HG02973 (cell line): ENCODE measurements around the gene SETX.
"Not testable (repeated sequence)": the region's sequence is repeated elsewhere in the genome, so short reads cannot be mapped to it uniquely, and the experiment has no call there.

Source experiments
- ATAC-seq: cut with Tn5 transposase; IDR thresholded peaks from one replicate; pipeline ENCODE4 v1.9.1; 2021; ENCODE audit warnings: moderate library complexity; ENCODE audit not compliant: unreplicated experiment

SETX gene, protein sequence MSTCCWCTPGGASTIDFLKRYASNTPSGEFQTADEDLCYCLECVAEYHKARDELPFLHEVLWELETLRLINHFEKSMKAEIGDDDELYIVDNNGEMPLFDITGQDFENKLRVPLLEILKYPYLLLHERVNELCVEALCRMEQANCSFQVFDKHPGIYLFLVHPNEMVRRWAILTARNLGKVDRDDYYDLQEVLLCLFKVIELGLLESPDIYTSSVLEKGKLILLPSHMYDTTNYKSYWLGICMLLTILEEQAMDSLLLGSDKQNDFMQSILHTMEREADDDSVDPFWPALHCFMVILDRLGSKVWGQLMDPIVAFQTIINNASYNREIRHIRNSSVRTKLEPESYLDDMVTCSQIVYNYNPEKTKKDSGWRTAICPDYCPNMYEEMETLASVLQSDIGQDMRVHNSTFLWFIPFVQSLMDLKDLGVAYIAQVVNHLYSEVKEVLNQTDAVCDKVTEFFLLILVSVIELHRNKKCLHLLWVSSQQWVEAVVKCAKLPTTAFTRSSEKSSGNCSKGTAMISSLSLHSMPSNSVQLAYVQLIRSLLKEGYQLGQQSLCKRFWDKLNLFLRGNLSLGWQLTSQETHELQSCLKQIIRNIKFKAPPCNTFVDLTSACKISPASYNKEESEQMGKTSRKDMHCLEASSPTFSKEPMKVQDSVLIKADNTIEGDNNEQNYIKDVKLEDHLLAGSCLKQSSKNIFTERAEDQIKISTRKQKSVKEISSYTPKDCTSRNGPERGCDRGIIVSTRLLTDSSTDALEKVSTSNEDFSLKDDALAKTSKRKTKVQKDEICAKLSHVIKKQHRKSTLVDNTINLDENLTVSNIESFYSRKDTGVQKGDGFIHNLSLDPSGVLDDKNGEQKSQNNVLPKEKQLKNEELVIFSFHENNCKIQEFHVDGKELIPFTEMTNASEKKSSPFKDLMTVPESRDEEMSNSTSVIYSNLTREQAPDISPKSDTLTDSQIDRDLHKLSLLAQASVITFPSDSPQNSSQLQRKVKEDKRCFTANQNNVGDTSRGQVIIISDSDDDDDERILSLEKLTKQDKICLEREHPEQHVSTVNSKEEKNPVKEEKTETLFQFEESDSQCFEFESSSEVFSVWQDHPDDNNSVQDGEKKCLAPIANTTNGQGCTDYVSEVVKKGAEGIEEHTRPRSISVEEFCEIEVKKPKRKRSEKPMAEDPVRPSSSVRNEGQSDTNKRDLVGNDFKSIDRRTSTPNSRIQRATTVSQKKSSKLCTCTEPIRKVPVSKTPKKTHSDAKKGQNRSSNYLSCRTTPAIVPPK (N-terminal part only)

DNA sequence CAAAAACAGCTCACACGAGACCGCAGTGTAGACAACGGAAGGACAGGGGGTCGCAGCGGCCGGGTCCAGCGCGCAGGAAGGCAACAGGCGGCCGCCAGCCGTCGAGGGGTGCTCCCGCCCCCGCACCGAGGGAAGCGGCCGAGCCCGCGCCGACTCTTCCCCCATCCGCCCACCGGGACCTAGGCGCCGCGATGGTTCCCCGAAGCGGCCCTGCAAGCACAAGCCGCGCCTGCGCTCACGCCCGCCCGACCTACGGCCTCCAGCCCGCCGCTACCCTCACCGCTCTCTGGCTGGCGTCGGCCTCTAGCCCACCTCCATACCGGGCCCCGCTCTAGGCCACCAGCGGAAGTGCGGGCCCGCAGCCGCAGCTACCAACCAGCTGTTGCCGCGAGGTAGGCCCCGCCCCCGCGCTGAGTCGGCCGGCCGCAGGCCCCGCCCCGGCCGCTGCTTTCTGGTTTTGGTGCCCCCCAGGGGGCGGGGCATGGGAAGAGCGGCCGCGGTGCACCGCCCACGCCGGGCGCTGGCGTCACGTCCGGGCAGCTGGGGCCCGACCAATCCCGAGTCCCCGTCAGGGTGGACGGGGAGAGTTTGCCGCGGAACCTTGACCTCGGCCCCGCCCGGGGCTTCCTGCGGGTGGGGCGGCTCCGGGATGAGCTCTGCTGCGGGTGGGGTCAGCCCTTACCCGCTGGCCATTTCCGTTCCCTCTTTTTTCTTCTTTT, at the start of gene SETX:
TSS of gene SETX (minus strand) at position 350 of the 719 bp plus-strand sequence. CDS start 5,558 bp downstream, outside the sequence.
- ATAC-seq, result peak; percentile 76

DNA sequence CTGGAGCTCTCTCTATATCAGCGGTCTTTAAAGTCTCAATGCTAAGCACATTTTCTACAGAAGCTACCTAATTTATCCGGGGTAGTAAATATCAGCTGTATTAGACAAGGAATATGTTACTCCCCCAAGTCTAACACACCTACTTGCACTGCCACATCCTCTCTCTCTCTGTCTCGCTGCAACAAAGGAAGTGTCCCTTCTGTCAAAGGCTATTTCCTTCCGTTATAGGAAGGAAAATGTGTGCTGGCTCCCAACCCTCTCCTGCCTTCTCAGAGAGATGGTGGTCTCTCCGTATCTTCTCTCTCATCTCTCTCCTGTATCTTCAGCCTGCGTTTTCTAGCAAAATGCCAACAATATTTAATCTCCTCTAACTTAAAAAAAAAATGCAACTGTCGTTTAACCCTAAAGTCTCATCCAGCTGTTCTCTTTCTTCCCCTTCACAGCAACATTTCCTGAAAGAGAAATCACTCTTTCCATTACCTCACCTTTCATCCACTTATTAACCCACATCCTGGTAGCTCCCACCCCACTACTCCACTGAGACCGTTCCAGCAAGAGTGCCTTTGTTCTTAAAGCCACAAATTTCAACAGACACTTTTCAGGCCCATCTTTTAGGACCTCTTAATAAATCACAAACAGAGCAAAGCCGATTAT, 49.6 kb upstream of the SETX start:
- ATAC-seq, result no peak

DNA sequence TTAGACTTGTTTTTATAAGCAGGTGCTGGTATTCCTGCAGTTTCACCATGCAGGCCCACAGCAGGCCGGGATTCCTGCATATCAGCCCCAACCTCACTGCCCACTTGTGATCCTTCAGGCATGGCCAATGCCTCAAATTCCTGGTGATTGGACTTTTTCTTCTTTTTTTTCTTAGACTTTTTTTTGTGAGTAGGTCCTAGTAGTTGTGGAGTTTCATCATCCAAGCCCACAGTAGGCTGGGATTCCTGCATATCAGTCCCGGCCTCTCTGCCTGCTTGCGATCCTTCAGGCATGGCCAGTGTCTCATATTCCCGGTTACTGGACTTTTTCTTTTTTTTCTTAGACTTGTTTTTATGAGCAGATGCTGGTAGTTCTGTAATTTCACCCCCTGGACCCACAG, 47.0 kb upstream of the SETX start:
- no peak for ATAC-seq

DNA sequence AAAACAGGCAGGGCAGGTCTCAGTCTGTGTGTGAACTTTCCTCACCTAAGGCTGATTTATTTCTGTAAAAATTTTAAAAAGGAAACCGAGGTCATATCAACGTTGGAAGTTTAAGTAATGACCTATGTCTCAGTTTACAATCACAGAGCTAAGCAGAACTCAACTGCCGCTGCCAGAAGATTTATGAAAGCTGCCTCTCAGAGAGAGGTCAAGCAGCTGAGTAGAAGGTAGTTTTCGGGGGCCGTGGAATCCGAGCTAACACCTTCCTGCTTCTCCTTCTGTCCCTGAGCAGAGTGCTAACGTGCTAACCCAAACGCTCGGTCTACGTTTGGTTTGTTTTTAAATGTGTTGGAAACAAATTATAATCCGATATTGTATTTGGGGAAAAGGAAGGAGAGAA, 40.8 kb upstream of the SETX start:
- ATAC-seq, result no peak

DNA sequence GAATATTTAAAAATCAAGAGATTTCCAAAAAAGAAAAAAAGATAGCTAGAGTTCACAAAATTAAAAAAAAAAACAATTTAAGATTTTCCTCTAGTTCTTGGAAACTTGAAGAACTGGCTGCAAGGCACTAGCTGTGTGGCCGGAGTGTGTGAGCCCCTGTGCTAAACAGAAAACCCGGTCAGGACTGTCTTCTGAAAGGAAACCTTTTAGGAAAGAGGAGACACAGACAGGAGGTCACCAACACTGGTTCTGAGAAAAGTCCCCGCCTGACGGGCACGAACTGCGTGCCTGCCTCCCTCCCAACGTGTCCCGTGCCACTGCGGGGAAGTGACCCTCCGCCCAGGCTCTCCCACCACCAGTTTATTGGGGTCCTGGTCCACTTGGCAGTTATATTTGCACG, 36.7 kb upstream of the SETX start:
- ATAC-seq, result no peak

DNA sequence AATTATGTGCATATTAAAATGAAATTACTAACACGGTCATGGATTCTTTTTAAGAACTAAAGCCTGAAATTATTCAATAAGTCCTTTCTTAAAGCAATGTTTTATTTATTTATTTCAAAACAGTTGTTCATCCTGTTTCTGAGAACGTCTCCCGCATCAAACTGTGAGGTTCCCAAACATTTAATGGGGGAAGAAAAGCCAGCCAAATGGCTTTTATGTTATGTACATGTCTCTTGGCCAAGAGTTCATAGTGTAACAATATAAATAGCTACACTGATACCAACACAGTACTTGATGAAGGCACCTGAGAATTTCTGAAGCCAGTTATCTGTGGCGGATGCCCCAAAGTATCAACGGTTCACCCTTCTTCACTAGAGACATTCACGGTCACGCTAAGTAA, 36.2 kb upstream of the SETX start:
- ATAC-seq, result no peak

DNA sequence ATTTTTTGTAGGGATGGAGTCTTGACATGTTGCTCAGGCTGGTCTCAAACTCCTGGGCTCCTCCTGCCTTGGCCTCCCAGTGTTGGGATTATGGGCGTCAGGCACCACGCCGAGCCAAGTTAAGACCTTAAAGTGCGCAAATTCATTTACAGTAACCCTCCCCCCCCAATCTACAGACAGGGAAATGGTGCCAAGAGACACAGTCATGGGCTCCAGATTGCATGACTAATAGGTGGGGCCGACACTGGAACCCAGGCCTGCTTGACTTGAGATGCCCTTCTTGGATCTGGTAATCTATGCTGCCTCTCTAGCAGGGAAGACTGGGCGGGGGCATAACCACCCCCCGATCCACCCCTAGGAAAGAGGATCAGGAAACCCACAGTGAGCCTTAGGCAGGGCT, 32.3 kb upstream of the SETX start:
- ATAC-seq, result no peak

DNA sequence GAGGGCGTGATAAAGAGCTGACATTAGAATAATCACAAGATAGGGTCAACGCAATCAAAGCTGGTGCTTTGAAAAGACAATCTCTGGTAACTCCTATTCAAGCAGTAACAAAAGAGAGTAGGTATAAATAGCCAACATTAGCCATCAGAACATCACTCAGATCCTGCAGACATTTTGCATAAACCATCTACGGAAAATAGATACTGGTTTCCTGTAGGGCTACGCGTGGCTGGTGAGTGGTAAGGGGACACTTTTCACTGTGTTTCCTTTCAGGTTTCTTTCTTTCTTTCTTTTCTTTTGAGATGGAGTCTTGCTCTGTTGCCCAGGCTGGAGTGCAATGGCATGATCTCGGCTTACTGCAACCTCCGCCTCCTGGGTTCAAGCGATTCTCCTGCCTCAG, 29.6 kb upstream of the SETX start:
- ATAC-seq, result no peak

DNA sequence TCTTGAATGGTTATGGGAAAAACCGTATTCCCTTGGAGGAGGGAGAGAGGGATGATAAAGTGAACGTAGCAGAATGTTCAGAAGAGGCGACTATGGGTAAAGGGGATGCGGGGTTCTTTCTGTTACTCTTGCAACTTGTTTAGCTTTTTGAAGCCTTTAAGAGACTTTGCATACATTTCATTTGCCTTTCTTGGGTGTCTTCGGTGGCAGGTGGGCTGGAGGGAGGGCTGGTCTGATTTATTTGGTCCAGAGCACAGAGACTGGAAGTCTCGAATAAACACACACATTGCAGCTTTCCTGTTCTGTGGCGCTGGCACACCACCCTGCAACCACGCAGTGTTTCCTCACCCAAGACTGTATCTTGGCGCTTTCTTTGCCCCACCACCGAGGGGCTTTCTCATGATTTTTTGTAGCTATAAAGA, 28.7 kb upstream of the SETX start:
- no peak for ATAC-seq

DNA sequence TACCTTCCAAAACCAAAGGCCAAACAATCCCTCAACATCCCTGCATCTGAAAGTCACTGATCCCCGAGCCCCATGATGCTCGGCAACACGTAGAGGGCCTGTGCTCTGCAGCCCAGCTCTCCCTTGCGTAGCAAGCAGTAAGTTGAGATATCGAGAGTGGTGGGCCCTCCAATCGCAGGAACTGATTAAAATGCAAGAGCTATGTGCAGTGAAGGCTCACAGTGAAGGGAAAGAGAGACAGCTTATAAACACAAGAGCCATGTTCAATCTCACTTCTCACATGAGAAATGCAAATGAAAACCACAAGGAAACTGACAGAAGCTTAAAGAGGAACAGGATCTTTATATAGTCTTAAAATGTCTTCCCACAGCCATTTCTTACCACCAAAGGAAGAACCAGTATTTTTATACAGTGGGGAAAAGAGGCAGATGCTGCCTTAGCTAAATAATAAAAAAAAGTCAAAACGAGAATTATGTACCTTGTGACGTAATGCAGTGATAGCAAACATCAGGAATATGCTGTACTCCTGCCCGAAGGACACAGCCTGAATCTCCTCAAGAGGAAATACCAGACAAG, 27.3 kb upstream of the SETX start:
- peak; percentile 71 for ATAC-seq

DNA sequence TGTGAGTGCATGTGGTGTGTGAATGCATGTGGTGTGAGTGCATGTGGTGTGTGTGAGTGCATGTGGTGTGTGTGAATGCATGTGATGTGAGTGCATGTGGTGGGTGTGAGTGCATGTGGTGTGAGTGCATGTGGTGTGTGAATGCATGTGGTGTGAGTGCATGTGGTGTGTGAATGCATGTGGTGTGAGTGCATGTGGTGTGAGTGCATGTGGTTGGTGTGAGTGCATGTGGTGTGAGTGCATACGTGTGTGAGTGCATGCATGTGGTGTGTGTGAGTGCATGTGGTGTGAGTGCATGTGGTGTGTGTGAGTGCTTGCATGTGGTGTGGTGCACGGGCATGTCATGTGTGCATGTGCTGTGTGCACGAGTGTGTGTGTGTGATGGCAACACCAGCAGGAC, 23.6 kb upstream of the SETX start:
- ATAC-seq, result not testable (repeated sequence)

DNA sequence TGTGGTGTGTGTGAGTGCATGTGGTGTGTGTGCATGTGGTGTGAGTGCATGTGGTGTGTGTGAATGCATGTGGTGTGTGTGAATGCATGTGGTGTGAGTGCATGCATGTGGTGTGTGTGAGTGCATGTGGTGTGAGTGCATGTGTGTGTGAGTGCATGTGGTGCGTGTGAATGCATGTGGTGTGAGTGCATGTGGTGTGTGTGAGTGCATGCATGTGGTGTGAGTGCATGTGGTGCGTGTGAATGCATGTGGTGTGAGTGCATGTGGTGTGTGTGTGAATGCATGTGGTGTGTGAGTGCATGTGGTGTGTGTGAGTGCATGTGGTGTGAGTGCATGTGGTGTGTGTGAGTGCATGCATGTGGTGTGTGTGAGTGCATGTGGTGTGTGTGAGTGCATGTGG, 23.0 kb upstream of the SETX start:
- ATAC-seq, result not testable (repeated sequence)

DNA sequence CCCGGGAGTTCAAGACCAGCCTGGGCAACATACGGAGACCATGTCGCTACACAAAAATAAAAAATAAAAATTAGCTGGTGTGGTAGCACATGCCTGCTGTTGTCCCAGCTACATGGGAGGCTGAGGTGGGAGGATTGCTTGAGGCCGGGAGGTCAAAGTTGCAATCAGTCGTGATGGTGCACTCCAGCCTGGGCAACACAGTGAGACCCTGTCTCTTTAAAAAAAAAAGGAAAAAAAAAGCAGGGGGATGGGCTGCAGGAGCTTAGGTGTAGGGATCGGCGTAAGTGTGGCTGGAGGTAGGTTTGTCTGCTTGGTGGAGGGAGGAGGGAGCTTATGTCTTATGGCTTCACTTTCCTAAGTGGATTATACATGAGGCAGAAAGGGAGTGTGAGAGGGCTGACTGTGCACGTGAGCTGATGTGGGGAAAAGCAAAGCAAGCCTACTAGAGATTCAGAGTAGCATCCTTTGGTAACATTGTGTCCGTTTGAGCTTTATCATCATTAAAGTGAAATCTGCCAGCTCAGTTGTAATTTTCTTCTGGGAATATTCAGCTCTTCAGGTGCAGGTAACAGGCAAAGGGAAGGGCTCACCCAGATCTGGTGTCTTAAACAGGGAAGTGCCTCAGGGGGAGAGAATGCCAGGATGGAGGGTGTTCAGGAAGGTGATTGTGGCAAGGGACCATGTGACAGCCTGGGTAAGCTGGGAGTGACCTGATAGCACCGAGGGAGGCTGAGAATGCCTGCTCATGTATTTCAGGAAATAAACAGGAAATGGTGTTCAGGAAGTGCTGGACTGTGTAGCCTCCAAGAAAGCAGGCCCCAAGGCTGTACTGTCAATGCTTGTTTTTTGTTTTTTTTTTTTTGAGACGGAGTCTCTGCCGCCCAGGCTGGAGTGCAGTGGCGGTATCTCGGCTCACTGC, 17.6 kb upstream of the SETX start:
- no peak for ATAC-seq

DNA sequence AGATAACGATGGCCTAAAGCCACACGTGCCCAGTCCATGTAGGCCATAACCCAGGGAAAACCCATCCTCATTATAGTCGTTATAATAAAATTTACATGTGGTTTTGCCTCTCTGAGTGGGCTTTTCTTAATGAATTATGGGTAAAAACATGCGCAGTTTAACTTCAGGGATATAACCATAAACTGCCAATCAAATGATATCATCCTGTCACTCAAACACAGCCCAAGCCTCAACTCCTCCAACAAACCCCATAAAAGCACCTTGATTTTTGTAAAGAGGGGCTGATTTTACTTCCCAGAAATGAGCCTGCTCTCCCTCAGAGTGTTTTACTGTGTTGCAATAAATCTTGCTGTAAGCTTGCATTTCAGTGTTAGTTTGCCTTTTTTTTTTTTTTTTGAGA, 15.8 kb upstream of the SETX start:
- ATAC-seq, result no peak

DNA sequence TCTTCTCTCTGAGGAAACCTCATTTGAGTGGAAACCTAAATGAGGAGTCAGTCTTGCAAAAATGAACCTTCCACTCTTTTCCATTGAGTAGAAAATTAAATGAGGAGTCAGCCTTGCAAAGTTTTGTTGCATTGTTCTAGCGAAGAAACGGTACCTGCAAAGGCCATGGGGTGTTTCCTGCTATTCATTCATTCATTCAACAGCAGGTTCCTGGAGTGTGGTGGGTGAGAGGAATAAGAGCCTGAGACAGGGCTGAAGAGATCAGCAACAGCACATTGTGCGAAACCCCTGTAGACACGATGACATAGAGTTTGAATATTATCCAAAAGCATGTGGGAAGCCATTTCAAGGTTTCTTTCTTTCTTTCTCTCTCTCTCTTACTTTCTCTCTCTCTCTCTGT, 14.6 kb upstream of the SETX start:
- ATAC-seq, result no peak

DNA sequence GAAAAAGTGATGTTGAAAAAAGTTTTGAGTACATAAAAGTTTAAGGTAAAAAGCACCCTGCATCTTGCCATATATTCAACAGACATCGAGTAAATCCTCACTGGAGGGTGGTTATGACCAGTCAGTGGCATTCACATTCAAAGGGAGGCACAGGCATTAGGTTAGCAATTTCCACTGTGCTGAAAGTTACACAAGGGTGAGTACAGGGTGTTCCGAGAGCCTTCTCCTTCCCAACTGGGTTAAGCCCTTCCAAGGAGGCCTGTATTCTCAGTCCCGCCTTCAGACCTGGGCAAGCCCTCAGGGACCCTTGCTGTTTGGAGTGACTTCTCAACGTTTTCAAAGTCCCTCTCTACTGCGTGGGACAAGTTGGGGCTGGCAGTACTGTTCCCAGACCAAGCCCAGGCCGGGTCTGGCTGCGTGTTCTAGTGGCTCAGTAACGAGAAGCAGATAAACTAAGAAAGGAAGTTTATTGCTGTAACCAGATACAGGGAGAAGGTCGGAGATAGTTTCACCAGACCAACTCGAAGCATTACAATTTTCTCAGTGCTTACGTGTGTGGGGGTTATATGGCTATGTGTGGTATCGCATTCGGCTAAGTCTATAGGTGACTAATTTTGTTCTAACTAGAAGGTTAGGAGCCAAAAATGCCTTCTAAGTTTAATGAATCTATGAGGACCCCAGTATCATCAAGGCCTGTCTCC, 13.0 kb upstream of the SETX start:
- no peak for ATAC-seq

DNA sequence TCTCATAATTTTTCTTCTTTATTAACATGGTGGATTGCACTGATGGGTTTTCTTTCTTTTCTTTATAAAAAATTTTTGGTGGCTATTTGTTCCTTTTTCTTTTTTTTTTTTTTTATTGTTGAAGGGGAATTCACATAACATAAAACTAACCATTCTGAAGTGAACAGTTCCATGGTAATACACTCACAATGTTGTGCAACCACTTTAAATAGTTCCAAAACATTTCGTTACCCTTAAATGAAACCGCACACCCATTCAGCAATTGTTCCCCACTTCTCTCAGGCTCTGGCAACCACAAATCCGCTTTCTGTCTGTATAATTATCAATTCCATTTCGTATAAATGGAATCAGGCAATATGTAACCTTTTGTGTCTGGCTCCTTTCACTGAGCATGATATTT, 11.7 kb upstream of the SETX start:
- no peak for ATAC-seq

DNA sequence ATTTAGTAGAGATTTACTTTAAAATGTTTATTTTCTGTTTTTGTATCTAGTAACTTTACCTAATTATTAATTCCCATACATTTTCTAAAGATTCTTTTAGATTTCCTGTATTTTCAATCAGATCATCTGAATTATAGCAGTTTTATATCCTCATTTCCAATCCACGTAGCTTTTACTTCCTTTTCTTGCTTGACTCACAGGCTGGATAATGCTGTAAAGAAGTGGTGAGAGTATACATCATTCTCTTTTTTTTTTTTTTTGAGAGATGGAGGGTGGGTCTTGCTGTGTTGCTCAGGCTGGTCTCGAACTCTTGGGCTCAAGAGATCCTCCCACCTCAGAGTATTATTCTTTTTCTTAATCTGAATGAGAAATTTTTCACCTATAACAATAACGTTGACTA, 11.2 kb upstream of the SETX start:
- ATAC-seq, result no peak
